22Rv1 (cell line): Measurements from ENCODE around the gene CAPN13.

Experiments
- H3K27ac ChIP-seq: fragments of 450-650 bp; 2 replicates; pipeline ENCODE4 v1.5.1; 2017
- ZFX ChIP-seq: fragments of 450-650 bp; IDR thresholded peaks from 2 replicates; pipeline ENCODE4 v1.6.1; 2017; ENCODE audit warnings: antibody characterized with exemption, borderline replicate concordance
- TF ChIP-seq, protein P1 (sequence below): fragments of 450-650 bp; IDR thresholded peaks from 2 replicates; pipeline ENCODE4 v1.5.1; 2017; ENCODE audit warnings: mild to moderate bottlenecking

The CAPN13 gene

DNA sequence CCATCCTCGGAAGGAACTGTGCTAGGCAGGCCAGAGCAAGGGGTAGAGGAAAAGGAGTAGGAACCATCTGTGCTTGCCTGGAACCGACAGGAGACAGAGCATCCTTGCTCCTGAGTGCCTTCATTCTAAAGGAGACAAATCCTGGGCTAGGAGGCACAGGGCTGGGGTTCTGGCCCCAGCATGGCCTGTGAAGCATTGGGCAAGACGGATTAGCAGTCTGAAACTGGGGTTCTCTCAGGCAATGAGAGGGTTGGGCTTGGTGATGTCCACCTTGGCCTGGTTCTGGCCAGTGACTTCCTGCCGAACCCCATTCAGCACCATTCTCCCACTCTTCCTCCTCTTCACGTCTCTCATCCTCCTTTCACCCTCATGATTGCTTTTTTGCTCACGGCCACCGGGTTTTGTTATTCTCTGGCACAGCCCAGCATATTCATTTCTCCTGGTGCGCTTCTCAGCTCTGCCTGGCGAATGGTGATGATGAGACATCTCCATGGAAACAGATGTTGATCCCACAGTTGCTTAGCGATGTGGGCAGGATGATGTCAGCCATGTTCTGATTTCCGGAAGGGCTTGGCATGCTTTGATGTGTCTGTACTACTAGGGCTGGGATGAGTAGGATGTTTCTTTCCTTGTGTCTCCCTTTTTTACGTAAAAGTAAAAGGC, 127.7 kb downstream of the CAPN13 start:
- TF ChIP-seq ZFX, result no peak
- no peak overlapping the region for H3K27ac ChIP-seq

DNA sequence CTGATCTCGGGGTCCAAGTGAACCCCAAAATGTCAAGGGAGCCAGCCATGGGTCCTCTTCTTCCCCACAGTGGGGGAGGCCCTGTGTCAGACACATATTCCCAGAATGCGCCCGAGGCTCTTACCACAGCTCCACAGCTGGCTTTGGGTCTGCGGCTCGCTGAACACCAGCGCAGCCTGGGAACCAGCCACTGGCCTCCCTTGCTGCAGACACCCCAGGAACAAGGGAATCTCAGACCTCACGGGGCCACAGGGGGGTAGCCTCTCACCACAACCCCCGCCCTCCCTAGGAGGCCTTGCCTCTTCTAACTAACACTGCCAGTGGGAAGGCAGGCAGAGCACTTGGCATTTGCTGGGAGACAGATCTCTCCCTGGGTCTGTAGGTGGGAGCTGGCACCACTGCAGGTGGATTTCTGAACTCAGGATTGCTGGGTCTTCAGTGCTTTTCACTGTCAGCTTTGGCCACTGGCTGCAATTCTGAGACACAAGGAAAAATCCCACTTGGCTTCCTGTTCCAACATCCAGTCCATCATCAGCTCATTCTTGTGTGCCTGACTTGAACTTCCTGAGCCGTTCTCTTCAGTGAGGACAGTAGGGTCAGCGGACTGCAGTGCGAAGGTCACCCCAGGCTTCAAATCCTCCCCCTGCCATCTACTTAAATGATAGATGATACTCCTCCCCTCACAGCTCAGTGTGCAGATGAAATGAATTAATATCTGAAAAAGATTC, 128.7 kb downstream of the CAPN13 start:
- TF ChIP-seq ZFX, result no peak
- TF ChIP-seq, protein P1, sequence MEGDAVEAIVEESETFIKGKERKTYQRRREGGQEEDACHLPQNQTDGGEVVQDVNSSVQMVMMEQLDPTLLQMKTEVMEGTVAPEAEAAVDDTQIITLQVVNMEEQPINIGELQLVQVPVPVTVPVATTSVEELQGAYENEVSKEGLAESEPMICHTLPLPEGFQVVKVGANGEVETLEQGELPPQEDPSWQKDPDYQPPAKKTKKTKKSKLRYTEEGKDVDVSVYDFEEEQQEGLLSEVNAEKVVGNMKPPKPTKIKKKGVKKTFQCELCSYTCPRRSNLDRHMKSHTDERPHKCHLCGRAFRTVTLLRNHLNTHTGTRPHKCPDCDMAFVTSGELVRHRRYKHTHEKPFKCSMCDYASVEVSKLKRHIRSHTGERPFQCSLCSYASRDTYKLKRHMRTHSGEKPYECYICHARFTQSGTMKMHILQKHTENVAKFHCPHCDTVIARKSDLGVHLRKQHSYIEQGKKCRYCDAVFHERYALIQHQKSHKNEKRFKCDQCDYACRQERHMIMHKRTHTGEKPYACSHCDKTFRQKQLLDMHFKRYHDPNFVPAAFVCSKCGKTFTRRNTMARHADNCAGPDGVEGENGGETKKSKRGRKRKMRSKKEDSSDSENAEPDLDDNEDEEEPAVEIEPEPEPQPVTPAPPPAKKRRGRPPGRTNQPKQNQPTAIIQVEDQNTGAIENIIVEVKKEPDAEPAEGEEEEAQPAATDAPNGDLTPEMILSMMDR, result no peak
- no peak overlapping the region for H3K27ac ChIP-seq

DNA sequence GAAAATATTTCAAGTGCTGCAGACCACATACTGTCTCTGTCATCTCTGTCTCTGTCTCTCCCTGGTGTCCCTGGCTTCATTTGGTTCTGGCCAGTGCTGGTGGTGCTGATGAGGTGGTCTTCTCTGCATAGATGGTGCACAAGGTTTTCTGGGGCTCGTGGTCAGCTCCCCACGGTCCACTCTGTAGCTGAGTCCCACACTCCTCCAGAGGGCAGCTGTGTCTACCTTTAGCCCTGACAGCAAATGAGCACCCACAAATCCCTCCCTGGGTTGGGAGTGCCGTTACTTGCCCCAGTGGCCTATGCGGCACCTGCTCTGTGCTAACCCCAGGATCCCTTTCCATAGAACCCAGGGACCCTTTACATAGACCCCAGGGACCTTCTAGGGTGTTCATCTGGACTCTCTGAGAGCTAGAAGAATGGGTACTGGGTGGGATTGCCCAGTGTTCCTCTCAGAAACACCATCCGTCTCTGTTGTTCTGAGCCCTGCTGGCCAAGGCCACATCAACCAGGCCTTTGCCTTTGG, 129.3 kb downstream of the CAPN13 start:
- H3K27ac ChIP-seq, result no peak overlapping the region
- TF ChIP-seq, protein P1, result no peak
- TF ChIP-seq ZFX, result no peak

DNA sequence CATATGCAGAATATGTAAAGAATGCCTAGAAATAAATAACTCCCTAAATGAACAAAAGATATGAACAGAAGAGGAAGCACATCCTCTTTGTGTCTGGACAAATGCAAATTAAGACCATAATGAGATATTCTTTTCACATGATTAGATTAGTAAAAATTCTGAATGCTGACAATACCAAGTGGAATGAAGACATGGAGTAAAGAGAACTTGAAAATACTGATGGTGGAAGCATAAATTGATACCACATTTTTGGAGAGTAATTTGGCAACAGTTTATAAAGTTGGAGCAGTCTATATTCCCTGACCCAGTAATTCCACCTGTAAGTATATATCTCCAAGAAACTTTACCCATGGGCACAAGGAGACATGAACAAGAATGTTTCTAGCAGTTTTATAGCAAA, 130.0 kb downstream of the CAPN13 start:
- TF ChIP-seq, protein P1, result no peak
- TF ChIP-seq ZFX, result no peak
- H3K27ac ChIP-seq, result no peak overlapping the region

DNA sequence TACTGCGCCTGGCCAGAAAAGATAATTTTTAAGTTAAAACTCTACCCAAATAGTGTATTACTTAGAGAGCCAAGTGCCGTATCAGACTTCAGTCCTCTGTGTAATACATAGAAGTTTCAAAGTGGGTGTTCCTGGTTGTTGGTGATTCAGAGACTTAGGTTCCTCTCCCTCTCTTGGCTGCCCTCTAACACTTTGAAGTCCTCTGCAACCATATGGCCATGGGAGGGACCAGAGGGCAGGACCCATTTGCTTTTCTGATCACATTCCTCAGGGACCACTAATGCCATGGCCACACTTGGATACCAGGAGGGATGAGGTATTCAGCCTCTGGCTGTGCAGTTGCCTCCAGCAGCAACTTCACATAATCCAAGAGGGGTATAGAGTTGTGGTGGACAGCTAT, 131.5 kb downstream of the CAPN13 start:
- no peak for TF ChIP-seq ZFX
- TF ChIP-seq, protein P1, result no peak
- no peak overlapping the region for H3K27ac ChIP-seq

GRCh38 chr2:30673127-30673526, 134.1 kb downstream of the CAPN13 start:
- no peak for TF ChIP-seq ZFX
- TF ChIP-seq, protein P1, result no peak
- no peak overlapping the region for H3K27ac ChIP-seq
